ENCODE measurements around the gene ATG14.
"Not testable (repeated sequence)": the region's sequence is repeated elsewhere in the genome, so short reads cannot be mapped to it uniquely, and the experiment has no call there.

The ATG14 gene

GRCh38 chr14:55433880-55434804, 22.5 kb upstream of the ATG14 start:
- no peak for DNase-seq

GRCh38 chr14:55432628-55433027, 21.0 kb upstream of the ATG14 start:
- DNase-seq: no peak

DNA sequence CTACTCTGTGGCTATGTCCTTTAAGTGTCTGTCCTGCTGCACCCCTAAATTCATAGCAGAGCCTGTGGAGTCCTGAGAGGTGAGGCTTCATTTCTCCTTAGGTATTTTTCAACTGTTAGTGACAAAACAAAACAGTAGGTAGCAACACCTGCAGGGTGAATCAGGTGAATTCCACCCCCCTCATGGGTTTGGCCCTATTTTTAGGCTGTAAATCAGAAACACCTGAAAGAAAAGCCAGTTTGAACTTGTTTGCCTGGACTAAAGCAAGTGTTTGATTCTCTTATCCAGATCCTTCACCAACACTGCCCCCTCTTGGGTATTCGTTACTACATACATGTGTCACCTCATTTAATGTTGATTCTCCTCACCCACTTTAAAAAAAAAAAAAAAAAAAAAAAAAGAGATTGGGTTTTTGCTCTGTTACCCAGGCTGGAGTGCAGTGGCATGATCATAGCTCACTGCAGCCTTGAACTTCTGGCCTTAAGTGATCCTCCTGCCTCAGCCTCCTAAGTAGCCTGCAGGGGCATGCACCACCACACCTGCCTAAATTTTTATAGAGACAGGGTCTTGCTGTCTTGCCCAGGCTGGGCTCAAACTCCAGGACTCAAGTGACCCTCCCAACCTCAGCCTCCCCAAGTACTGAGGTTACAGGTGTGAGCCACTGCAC, 18.5 kb upstream of the ATG14 start:
- DNase-seq: no peak

- no peak for DNase-seq
Observed at GRCh38 chr14:55427439-55427838, 15.8 kb upstream of the ATG14 start.

- DNase-seq: no peak
Observed at GRCh38 chr14:55426891-55427290, 15.3 kb upstream of the ATG14 start.

GRCh38 chr14:55425091-55425490, 13.5 kb upstream of the ATG14 start:
- DNase-seq: no peak

DNA sequence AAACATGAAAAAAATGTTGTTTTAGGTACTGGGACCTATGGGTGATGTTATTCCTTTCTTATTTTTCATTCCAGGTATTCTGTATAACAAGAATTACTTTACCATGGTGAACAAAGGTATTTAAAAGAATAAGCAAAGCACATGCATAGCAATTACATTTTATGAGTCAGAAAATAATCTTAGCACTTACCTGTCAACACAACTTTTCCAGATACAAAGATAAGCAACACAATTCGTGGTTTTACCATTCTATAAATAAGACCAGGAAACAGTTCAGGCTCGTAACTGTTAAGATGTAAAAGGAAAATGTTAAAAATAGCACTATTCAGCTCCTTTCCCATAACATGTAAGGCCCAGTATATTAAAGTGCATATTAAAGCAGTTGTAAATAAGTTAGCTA, 12.3 kb upstream of the ATG14 start:
- DNase-seq: no peak

DNA sequence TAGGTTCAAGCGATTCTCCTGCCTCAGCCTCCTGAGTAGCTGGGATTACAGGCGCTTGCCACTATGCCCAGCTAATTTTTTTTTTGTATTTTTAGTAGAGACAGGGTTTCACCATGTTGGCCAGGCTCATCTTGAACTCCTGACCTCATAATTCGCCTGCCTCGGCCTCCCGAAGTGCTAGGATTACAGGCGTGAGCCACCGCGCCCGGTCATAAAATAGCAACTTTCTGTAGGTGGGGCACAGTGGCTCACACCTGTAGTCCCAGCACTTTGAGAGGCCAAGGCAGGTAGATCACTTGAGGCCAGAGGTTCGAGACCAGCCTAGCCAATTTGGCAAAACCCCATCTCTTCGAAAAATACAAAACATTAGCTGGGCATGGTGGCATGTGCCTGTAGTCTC, 10.7 kb upstream of the ATG14 start:
- not testable (repeated sequence) for DNase-seq

- DNase-seq: no peak
Observed at GRCh38 chr14:55419663-55420062, 8.0 kb upstream of the ATG14 start.

DNA sequence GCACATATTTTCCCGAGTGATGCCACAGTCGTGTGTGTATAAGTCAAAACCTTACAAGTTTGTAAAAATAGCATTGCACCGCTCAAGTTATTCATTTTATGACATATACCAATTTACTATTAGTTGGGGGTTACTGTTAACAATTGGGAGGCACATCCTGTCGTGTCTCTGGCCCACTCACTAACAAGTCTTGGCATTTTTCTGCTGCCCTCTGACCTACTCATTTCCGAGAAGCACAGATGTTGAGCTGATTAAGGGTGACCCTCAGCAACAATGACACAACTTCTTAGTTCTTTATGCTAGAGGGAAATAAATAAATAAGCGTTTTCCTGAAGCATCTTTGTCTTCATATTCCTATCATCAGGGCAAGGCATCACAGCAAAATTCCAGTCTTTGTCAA, 6.8 kb upstream of the ATG14 start:
- no peak for DNase-seq

DNA sequence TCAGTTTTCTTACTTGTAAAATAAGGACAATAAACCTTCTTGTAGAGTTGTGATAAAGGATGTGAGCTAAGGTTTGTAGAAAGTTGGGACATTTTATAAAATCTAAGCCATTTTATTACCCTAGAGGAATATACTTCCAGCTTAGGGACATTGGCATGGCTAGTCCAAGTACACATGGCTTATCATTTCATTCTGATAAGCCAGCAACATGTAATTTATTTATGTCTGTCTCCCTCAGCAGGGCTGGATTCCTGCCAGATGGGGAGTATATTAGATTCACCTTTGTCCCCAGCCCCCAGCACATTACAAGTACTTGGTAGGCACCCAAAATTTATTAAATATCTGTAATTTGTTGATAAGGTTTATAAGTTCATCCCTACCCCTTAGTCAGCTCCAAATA, 6.3 kb upstream of the ATG14 start:
- DNase-seq: no peak

- no peak for DNase-seq
Observed at GRCh38 chr14:55416866-55417265, 5.2 kb upstream of the ATG14 start.

GRCh38 chr14:55414551-55414950, 2.9 kb upstream of the ATG14 start:
- DNase-seq: no peak

DNA sequence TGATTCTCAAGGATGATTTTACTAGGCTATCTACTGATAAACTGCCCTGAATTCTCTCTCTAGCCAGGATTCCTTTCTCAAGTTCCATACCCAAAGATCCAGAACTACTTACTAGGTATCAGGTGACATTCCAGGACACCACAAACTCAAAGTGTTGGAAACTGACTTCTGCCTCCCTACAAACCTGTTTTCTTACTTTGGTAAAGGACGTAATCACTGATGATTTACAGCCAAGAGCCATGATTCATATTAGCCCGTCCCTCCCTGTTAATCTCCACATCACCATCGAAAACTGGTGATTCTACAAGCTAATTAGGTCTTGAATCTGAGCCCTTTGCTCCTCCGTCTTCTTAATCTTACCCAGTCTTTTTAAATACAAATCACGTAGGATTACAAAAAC, 1.0 kb upstream of the ATG14 start:
- DNase-seq: no peak

- no peak for DNase-seq
Observed at GRCh38 chr14:55410876-55411275, 754 bp downstream of the ATG14 start.

- no peak for DNase-seq
Observed at GRCh38 chr14:55404173-55404854, 7.3 kb downstream of the ATG14 start.

GRCh38 chr14:55401751-55402150, 9.9 kb downstream of the ATG14 start:
- DNase-seq: no peak

DNA sequence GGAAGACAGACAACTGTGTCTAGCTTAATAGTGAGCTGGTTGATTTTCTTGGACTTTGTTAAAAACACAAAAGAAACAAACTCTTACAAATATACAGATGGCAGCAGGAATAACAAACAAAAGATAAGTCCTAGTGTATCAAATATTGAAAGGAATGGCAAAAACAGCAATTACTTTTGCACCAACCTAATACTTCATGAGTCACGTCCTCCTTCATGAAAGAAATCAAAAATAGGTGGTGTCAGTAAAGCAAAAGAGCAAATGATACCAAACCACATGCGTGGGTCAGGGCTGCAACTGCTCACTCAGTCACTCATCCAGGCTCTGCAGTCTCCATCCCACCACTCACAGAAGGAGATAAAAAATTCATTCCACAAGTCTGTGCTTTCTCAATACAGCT, 11.8 kb downstream of the ATG14 start:
- DNase-seq: no peak

GRCh38 chr14:55399183-55399582, 12.4 kb downstream of the ATG14 start:
- no peak for DNase-seq

DNA sequence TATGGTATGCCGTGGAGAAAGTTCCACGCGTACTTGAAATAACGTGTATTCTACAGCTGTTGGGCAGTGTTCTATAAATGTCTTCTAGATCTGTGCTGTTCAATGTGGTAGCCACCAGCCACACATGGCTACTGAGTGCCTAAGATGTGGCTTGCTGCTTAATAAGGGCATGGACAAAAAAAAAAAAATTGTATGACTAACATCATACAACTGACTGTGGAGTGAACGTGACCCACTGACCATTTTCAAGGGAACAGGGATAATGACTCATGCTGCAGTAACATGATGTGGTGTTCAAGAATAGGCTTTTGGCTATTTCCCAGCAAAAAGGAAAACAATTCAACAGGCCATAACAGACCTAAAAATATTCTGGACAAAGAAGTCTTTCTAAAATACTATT, 13.0 kb downstream of the ATG14 start:
- no peak for DNase-seq

DNA sequence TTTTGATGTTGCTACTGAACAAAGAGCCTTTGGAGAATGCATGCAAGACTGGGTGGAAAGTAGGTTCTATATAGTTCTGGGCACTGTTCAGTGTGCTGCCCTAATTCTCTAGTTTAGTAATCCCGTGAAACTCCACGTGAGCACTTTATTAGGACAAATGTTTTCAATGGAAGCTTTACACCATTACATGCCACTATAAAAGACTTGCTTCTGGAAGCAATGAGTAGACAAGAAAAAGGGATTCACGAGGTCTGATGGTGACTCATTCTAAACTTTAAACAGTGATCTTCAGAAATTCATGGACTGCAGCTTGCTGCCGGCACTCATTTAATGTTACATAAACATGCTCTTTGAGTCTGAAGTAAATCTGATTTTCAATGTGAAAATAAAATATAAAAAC, 22.3 kb downstream of the ATG14 start:
- no peak for DNase-seq

DNA sequence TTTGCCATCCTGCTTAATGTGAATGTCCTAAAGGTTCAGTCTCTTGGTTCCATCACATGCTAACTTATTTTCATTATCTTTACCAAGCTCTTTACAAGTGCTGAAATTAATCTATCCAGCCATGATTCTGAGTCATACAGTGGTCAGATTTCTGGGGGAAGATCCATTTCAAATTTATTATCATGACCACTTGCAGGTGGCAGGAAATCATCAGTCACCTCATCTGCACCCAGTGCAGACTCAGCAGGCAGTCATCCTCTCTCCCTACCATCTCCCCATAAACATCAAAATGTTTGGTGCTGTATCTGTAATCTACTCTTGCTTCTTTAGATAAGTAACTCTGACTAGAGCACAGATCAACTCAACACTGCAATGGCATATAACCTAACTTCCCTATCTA, 23.5 kb downstream of the ATG14 start:
- DNase-seq: no peak

DNA sequence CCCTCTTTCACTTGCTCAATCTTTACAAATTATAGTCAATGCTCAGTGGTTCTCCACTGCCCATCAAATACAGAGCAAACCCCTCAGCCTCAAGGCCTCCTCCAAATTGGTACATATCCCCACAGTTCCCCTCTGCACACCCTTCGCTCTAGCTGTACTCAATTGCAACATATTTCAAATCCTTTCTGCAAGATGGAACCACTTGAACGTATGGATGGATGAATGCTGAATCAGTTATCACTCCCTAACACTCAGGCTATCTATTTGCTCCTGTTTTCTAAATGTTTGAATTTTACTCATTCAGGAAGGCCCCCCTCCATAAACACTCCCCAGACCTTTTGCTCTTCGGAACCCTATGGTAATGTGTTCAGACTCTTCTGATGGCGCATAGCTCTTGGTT, 24.5 kb downstream of the ATG14 start:
- no peak for DNase-seq
